Heart left ventricle (tissue), 16 donors: ENCODE measurements around the gene MBL2. TPM values are rescaled to one million over a fixed set of nuclear protein-coding genes. Genes with fewer than 3 reads are reported as not detected.

Source experiments
- ATAC-seq, 4 donors: fragments of 200-7000 bp; cut with Tn5 transposase; one replicate each; pipeline ENCODE4 v1.9.1; 2020 to 2022; ENCODE audit warnings: moderate library complexity in 4 of 4, mild to moderate bottlenecking in 3 of 4, moderate number of reproducible peaks in 1 of 4
- DNase-seq, 5 donors: peaks; one replicate each; pipeline ENCODE4 v3.0.0-alpha.2; 2020
- H3K27ac ChIP-seq, 12 donors: fragments of 200-600 bp; sonication (generic) in 4 of 12; one replicate each; pipeline versions ENCODE4 v1.5.0 to v1.8.0; 2016 to 2022; ENCODE audit warnings: mild to moderate bottlenecking in 2 of 12
- H3K27me3 ChIP-seq, 9 donors: fragments of 200-600 bp; sonication (generic) in 2 of 9; one replicate each; pipeline versions ENCODE4 v1.5.1 to v1.8.0; 2016 to 2022; ENCODE audit warnings: mild to moderate bottlenecking in 3 of 9
- H3K36me3 ChIP-seq, 9 donors: fragments of 200-600 bp; sonication (generic) in 2 of 9; one replicate each; pipeline versions ENCODE4 v1.5.0 to v1.8.0; 2018 to 2022; ENCODE audit warnings: mild to moderate bottlenecking in 2 of 9
- H3K4me1 ChIP-seq, 12 donors: fragments of 200-600 bp; sonication (generic) in 4 of 12; one replicate each; pipeline versions ENCODE4 v1.5.0 to v1.8.0; 2016 to 2022; ENCODE audit warnings: mild to moderate bottlenecking in 3 of 12
- H3K4me3 ChIP-seq, 12 donors: fragments of 200-600 bp; sonication (generic) in 4 of 12; one replicate each; pipeline versions ENCODE4 v1.5.0 to v1.8.0; 2017 to 2022; ENCODE audit warnings: mild to moderate bottlenecking in 9 of 12, moderate library complexity in 4 of 12
- H3K9me3 ChIP-seq, 12 donors: fragments of 200-600 bp; sonication (generic) in 4 of 12; one replicate each; pipeline versions ENCODE4 v1.5.0 to v1.8.0; 2016 to 2022; ENCODE audit warnings: mild to moderate bottlenecking in 1 of 12
- POLR2A ChIP-seq, 2 donors: fragments of 450-650 bp; IDR thresholded peaks; one replicate each; pipeline ENCODE4 v1.6.1; 2017; ENCODE audit warnings: antibody characterized with exemption in 2 of 2, mild to moderate bottlenecking in 2 of 2, moderate library complexity in 2 of 2
- WGBS, 4 donors: extraction: QIAGEN DNeasy Blood & Tissue Kit in 2 of 4; methylation state at CpG; one replicate each; pipeline versions ENCODE4 v1.1.5 to v1.1.7; 2013 to 2018; 5-methylcytosine and 5-hydroxymethylcytosine counted together
- intact Hi-C, 10 donors: fragments of 100-400 bp; cut with DNase I; formaldehyde crosslinking; loops; one replicate each; pipeline versions ENCODE4 v1.11.1 to v1.14.2; 2022
- polyA plus RNA-seq, 2 donors: library from polyadenylated mRNA; stranded (reverse); fragments of 200-250 nt; gene quantifications; one replicate each; pipeline ENCODE4 v1.2.3, GENCODE V29; 2013
- total RNA-seq, 9 donors: library from RNA; depleted of rRNA in 2 of 9; stranded (reverse); fragments of >200 nt in 2 of 9; fragmentation: NEBNext Ultra II Directional in 3 of 9; extraction: Animal tissue kit (Norgen Biotek cat#: 25700) in 3 of 9; gene quantifications; one replicate each; pipeline versions ENCODE4 v1.1.0 to v1.2.4, GENCODE V29; 2016 to 2023
- TF ChIP-seq, protein P1 (sequence below), 12 donors: fragments of 200-600 bp; sonication (generic) in 4 of 12; IDR thresholded peaks; one replicate each; pipeline versions ENCODE4 v1.5.0 to v1.8.0; 2018 to 2022; ENCODE audit warnings: antibody characterized with exemption in 12 of 12, mild to moderate bottlenecking in 5 of 12
- donor health status: ischemic (EF 13 %, LVEDD 7.1; RV severe dilation, severe dysfunction).
- donor health status: healthy with polysubstance abuse.
- donor health status: DM: no; HTN: yes; CAD: no.
- donor health status: DM: no; HTN: no; CAD: no.
- donor health status: ischemic (EF 25% LVEDD 6.9; RV normal size, moderate dysfunction).
- donor health status: ischemic (EF 25% LVEDD 5.7; RV mildly dilated, moderate dysfunction).
- donor health status: healthy.
- donor health status: DM: yes; HTN: yes; CAD: no.
- donor health status: ischemic (EF 35%, LVEDD 5.7; RV mildly dilated, moderate dysfunction).
- donor health status: nonischemic (EF 11% LVEDD 7.7; RV severe dilation, severe dysfunction).
- donor health status: DM: yes; HTN: yes; CAD: no.
- donor health status: PGD.
- donor health status: ischemic (EF 29% LVEDD 5.4; RV normal size, mild dysfunction).
- donor health status: nonischemic (EF 23%, LVEDD 6.1; RV moderate dilation, normal function).

The MBL2 gene
- total and polyA plus RNA-seq, 11 donors: not detected

DNA sequence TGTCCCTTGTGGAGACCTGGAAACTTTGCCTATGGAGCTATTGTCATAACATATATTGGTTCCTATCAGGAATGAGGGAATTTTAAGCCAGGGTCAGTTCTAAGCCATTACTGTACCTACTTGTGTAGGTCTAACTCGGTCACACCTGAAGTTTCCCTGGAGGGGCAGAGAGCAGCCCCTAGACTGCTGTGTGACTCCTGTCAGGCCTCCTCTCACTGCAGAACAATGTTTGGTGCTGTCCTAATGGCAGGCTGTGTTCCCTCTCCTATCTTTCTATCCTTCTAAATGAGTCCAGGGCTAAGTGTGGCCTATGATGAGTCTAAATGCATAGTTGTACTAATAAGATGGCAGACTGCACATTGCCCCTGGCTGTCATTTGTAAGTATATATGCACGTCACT is 14.2 kb downstream of the MBL2 start:
- peaks cover 0 to 3% (median 0%) of the 10 kb centered on the region in 12 donors for H3K9me3 ChIP-seq
- no peak overlapping the region for H3K27ac ChIP-seq
- TF ChIP-seq, protein P1, sequence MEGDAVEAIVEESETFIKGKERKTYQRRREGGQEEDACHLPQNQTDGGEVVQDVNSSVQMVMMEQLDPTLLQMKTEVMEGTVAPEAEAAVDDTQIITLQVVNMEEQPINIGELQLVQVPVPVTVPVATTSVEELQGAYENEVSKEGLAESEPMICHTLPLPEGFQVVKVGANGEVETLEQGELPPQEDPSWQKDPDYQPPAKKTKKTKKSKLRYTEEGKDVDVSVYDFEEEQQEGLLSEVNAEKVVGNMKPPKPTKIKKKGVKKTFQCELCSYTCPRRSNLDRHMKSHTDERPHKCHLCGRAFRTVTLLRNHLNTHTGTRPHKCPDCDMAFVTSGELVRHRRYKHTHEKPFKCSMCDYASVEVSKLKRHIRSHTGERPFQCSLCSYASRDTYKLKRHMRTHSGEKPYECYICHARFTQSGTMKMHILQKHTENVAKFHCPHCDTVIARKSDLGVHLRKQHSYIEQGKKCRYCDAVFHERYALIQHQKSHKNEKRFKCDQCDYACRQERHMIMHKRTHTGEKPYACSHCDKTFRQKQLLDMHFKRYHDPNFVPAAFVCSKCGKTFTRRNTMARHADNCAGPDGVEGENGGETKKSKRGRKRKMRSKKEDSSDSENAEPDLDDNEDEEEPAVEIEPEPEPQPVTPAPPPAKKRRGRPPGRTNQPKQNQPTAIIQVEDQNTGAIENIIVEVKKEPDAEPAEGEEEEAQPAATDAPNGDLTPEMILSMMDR (IDR thresholded peaks at IDR 0.05): no peak
- no peak for TF ChIP-seq POLR2A (IDR thresholded peaks at IDR 0.05)
- ATAC-seq (no peak), DNase-seq (no peak)
- intact Hi-C loops: no loop called here
- no peak overlapping the region for H3K4me3 ChIP-seq
- peaks cover 0 to 8% (median 0%) of the 10 kb centered on the region in 12 donors for H3K4me1 ChIP-seq
- H3K36me3 ChIP-seq: no peaks in the 10 kb centered on the region
- no peaks in the 10 kb centered on the region for H3K27me3 ChIP-seq
- WGBS, 4 donors: 85 to 95% (median 93%) methylated on average over 2 of the region's 2 CpGs

DNA sequence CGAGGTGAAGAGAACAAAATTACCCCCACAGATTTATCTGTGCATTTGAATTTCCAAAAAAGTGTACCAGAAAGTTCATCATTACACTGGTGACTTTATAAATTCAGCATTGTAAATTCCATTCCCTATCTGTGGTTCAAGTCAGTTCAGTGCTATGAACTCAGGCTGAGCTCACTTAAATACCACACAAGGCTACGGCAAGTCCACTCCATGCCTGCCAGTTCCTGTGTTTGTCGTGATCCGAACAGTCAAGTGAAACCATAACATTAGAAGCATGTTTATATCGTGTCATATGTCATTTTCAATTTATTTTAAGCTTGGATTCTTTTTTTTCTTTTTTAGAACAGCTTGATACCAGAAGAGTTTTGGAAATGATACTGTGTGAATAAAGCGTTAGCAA is 14.8 kb downstream of the MBL2 start:
- Histone ChIP-seq H3K9me3 (peaks cover 0 to 3% (median 0%) of the 10 kb centered on the region in 12 donors), H3K27ac (no peak overlapping the region), H3K4me1 (peaks cover 0 to 8% (median 0%) of the 10 kb centered on the region in 12 donors), H3K27me3 (no peaks in the 10 kb centered on the region), H3K4me3 (no peak overlapping the region), H3K36me3 (no peaks in the 10 kb centered on the region)
- WGBS, 4 donors: 64 to 74% (median 69%) methylated on average over 6 of the region's 6 CpGs
- intact Hi-C loops: no loop called here
- TF ChIP-seq, protein P1 (IDR thresholded peaks at IDR 0.05): no peak
- no peak for TF ChIP-seq POLR2A (IDR thresholded peaks at IDR 0.05)
- DNase-seq (no peak), ATAC-seq (no peak)

DNA sequence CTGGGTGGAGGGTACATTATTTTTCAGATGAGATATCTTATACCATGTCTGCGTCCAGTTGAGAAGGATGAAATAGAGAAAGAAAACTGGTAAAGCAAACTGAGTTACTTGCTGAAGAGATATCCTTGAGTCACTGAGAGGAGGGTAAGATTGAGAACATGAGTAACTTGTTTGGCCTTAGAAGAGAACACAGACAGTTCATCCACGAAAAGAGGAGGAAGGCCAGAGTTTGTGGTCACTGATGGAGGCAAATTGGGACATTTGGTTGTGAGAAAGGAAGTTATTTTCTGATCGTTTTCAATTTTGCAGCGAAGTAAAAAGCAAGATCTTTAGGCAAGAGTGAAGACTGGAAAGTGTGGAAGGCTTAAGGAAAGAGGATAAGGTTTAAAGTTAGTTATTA is 15.6 kb downstream of the MBL2 start:
- 71 to 76% (median 75%) methylated on average over 4 of the region's 4 CpGs for WGBS, 4 donors
- intact Hi-C loops: no loop called here
- Histone ChIP-seq H3K36me3 (no peaks in the 10 kb centered on the region), H3K9me3 (peaks cover 0 to 3% (median 0%) of the 10 kb centered on the region in 12 donors), H3K27ac (peak overlapping the region in 1 of 12 donors; percentile 16), H3K4me3 (no peak overlapping the region), H3K27me3 (no peaks in the 10 kb centered on the region), H3K4me1 (peaks cover 0 to 8% (median 0%) of the 10 kb centered on the region in 12 donors)
- no peak for DNase-seq
- TF ChIP-seq POLR2A (IDR thresholded peaks at IDR 0.05): no peak
- TF ChIP-seq, protein P1 (IDR thresholded peaks at IDR 0.05): no peak
- ATAC-seq: no peak

DNA sequence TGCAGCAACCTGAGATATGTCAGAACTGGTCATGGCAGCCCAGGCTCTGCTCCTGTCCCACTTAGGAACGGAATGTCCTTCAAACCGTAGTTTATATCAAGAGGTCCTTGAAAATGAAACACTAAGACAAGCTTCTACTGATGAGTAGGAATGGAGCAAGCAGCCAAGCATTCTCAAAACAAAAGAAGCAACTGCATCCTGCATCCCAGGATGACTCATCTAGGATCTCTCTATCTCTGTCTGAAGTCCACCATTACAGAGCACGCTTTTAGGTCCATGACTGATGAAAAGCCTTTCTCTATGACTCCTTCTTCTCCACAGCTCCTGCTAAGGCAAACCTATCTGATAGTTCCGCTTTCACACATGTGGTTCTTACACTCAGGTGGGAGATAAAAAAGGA is 16.3 kb downstream of the MBL2 start:
- H3K27ac ChIP-seq: no peak overlapping the region
- H3K9me3 ChIP-seq: peaks cover 0 to 3% (median 0%) of the 10 kb centered on the region in 12 donors
- no peak overlapping the region for H3K4me3 ChIP-seq
- peaks cover 0 to 8% (median 0%) of the 10 kb centered on the region in 12 donors for H3K4me1 ChIP-seq
- TF ChIP-seq, protein P1 (IDR thresholded peaks at IDR 0.05): no peak
- TF ChIP-seq POLR2A (IDR thresholded peaks at IDR 0.05): no peak
- intact Hi-C loops: no loop called here
- WGBS, 4 donors: 76 to 83% (median 81%) methylated on average over 4 of the region's 4 CpGs
- DNase-seq (no peak), ATAC-seq (no peak)
- no peaks in the 10 kb centered on the region for H3K36me3 ChIP-seq
- no peaks in the 10 kb centered on the region for H3K27me3 ChIP-seq
